Activated CD4-positive, alpha-beta T cell treated with anti-CD3 and anti-CD28 coated beads, Interleukin-2, amount 50 U/mL, for 24 hours (primary cell): Measurements from ENCODE around the gene ALPG.
"Not testable (repeated sequence)": the region's sequence is repeated elsewhere in the genome, so short reads cannot be mapped to it uniquely, and the experiment has no call there.

Source experiments
- DNase-seq, 2 donors: peaks; one replicate each; pipeline ENCODE4 v3.0.0-alpha.2; 2020; ENCODE audit warnings: low read depth in 1 of 2, low spot score in 1 of 2

The ALPG gene

DNA sequence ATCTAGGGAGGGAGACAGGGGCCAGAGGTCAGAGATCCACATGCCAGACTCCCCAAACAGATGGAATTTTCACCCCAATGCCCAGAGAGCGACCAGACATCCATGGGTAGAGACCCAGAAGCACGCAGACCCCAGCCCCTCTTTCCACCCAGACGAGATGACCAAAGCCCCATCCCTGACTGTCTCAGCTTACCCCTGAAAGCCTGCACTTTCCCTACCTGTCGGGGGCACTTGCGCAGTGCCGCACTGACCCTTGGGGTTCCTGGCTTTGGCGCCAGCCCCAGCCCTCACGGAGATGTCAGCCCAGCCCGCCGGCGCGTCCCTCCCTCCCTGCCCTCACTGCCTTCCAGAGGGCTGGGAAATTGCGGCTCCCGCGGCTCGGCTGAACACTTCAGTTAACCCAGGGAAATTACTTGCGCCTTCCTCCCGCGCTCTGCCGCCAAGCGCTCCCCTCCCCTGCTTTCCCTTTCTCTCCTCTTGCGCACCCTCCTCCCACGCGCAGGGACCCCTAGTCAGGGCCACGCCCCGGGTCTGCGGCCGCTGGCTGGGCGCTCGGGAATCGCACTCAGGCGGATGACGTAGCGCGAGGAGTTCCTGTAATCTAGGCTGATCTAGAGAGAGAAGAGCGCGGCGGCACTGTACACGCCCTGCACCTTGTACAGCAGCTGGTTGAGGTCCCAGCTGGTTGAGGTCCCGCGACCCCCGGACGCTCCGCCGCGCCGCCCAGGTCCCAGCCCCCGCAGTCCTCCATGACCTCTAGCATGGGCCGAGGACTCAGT, 12.0 kb downstream of the ALPG start:
- no peak for DNase-seq

DNA sequence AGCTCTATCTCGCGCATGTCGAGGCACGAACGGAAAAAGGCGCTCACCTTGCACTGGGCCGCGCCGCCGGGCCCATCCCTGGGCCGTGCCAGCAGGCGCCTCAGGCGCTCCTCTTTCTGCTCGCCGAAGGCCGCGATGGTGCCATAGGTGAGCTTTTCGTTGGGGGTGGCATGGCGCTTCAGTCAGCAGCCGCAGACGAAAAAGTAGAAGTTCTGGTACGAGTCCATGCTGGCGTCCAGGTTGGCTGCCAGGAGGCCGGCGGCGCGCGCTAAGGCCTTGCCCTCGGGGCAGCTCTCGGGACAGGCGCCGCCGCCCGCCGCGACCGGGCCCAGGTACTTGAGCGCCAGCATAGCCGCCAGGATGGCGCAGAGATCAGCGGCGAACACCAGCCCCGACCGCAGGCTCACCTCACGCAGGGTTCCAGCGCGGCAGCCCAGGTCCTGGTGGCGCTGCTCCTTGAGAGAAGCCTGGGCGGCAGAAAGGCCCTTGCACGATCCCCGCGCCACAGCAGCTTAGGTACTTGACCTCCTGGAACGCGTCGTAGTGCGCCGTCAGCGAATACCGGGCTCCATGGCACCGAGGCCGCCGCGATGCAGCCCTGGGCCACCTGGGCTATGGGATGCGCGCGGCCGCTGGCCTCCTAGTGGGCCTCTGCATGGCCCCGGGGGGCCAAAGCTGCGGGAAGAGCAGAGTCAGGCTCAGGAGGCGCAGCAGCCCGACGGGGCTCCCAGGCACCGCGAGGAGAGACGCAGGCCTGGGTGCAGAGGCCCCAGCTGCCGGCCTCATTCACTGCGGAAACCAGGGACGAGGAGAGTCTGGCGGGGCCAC, 12.8 kb downstream of the ALPG start:
- DNase-seq: no peak

DNA sequence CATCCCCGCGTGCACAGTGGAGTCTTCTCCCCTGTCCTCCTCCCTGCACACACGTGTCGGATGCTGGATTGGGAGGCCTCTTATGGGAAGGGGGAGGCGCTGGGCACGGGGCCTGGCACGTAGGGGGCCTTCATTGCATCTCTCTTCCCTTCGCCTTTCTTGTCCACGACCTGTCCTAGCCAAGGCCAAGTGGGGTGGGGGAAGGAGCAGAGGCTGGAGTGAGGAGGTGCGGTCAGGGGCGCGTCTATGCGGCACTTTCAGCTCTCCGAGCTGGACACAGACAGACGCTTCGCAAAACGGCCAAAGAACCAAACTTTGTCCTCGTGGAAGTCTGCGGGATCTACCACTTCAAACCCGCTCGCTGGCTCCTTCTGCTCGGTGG, 13.4 kb downstream of the ALPG start:
- DNase-seq: no peak

DNA sequence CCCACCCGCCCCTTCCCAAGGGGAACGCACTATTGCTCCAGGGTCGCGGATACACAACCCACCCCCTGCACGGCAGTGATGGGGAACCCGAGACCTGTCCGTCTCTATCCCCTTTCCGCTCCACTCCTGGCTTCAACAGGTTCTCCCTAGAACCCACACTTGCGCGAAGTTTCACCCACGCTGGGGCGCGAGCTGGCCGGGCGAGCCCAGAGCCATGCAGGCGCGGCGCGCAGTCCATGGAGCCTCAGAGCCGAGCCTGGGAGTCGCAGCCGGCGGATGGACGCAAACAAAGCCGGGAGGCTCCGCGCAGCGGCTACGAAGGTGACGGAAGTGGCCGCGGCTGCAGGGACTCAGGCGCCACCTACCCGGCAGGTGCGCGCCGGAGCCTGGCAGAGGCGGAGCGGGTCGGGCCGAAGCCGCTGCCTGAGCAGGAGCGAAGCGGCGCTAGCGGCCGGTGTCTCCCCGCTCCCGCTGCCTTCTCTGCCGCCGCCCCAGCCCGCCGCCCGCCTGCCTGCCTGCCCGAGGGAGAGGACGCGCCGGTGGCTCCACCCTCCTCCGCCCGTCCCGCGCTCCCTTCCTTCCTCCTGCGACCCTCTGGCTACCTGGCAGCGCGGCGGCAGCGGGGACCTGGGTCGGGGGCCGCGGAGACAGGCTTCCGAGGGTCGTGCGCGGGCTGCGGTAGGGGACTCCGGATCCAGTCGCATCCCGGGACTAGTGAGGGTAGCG, 14.0 kb downstream of the ALPG start:
- DNase-seq: no peak

DNA sequence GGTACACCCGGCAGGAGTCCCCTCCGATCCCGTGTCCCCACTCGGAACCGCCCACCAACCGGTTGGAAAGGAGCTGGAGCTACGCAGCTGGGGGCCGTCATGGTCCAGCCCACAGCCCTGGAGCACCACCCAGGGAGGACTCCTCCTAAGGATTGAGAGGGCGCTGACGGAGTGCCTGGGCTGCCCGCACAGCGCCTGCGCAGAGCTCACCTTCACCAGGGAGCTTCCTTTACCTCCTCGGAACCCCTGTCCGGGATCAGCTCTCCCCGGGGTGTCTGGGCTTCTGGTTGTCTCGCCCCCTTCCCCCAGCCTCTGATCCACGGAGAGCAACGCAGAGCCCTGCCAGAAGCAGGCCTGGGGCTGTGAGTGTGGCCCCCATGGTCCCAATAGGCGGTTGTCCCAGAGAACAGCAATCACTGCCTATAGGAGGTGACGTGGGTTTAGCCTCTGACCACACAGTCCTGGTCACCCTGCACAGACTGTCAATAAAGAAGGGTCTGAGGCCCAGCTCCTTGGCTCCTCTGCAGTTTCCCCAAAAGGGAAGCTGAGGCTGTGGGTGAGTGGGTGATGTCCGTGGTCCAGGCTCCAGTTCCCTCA, 14.6 kb downstream of the ALPG start:
- DNase-seq: no peak

DNA sequence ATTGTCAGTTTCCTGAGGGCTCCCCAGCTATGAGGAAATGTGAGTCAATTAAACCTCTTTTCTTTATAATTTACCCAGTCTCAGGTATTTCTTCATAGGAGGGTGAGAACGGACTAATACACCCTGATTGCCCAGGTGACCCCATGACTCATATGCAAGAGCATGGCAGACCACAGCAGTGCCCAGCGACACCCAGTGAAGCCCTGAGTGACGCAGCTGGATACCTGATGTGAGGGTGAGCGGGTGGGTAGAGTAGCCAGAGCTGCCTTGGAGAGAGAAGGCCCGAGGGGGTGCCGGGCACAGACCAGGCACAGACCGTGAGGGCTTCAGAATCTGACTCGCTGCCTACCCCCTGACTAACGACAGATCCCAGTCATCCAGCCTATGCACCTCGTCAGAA, 15.4 kb downstream of the ALPG start:
- DNase-seq: no peak

DNA sequence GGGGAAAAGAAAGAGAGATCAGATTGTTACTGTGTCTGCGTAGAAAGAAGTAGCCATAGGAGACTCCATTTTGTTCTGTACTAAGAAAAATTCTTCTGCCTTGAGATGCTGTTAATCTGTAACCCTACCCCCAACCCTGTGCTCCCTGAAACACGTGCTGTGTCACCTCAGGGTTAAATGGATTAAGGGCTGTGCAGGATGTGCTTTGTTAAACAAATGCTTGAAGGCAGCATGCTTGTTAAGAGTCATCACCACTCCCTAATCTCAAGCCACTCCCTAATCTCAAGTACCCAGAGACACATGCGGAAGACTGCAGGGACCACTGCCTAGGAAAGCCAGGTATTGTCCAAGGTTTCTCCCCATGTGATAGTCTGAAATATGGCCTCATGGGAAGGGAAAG, 16.4 kb downstream of the ALPG start:
- DNase-seq: not testable (repeated sequence)

DNA sequence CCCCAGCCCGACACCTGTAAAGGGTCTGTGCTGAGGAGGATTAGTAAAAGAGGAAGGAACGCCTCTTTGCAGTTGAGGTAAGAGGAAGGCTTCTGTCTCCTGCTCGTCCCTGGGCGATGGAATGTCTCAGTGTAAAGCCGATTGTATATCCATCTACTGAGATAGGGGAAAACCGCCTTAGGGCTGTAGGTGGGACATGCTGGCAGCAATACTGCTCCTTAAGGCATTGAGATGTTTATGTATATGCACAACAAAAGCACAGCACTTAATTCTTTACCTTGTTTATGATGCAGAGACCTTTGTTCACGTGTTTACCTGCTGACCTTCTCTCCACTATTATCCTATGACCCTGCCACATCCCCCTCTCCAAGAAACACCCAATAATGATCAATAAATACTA, 16.8 kb downstream of the ALPG start:
- DNase-seq: not testable (repeated sequence)

DNA sequence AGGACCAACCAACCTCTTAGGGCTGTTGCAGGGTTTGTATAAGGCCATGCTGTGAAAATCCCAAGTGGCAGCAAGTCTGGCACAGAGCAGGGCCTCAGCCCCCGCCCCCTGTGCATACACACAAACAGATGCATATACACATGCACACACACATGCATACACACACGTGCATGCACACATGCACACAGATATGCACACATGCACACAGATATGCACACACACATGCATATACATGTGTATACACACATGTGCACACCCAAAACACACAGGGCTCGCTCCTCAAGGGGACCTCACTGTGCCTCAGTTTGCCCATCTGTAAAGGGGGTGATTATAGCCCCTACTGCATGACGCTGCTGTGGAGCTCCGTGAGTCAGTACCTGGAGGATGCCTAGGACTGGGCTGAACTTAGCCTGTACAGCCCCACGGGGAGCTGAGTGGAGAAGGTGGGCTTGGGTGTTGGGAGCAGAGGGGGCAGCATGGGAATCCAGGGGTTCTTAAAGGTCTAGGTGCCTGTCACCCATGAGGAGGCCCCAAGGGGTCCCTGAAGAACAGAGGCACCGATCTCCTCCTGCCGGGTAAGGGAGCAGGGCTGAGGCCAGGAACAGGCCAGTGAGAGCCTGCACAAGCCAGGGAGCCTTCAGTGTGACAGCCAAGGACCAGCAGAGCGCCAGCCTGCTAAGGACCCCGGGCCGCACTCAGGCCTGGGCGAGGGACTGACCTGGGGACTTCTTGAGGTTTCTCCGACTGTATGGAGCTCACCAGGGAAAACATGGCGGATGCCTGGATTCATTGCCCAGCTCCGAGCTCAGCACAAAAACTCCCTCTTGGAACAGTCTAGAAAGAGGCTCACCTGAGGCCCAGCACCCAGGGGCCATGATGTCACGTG, 25.3 kb downstream of the ALPG start:
- DNase-seq: no peak

DNA sequence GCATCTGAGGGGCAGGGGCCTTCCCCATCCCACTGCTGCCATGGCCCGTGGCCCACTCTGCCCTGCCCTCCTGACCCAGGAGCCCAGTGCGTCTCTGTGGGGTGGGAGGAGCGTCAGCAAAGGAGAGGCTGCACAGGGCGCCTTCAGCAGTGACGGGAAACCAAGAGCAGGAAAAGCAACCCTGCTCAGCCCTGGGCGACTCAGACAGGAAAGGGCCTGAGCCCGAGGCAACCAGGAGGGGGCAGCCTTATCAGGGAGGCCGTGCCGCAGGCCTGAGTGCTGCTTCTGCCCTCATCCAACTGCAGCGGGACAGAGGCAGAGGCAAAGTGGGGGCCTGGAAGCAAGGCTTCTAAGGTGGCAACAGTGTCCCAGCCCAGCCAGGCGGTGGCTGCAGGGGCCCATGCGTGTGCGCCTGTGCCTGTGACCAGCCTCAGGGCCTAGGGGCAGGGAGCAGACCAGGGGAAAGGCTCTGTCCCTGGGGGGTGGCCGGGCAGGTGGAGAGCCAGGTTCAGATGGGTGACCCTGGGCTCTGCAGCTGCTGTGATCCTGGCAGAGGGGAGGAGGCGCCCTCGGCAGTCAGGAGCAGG, 26.0 kb downstream of the ALPG start:
- DNase-seq: no peak

DNA sequence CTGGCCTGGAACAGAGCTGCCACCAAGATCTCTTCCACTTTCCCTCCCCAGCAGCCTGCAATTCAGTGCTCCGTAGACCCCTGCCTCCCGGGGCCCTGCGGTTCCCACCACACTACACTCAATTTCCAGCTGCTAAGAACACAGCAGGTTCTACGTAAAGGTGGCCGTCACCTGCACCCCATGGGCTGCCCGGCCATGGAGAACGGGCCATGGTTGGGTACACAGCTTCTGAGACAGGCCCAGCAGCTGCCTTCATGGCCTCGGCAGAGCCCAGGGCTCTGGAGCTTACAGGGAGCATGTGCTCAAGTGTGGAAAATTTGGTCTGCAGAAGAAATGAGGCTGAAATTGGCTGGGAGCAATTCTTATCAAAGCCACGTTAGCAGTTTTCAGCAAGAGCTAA, 27.0 kb downstream of the ALPG start:
- DNase-seq: not testable (repeated sequence)

DNA sequence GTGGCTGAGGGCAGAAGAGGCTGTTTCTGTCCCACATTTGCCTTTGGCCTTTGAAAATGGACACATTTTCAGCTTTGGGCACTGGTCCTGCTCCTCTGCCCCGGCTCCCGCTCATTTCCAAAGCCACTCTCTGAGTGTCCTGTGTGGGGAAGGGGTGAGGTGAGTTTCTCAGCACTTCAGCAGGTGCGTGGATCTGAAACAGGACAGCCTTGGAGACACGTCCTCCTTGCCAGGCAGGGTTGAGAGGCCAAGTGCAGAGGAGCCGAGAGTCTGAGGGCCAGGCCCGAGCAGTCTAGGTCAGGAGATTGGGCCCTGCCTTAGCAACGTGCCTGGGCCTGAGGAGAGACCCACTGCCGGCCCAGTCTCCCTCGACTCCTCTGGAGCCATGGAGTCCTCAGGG, 27.4 kb downstream of the ALPG start:
- no peak for DNase-seq

DNA sequence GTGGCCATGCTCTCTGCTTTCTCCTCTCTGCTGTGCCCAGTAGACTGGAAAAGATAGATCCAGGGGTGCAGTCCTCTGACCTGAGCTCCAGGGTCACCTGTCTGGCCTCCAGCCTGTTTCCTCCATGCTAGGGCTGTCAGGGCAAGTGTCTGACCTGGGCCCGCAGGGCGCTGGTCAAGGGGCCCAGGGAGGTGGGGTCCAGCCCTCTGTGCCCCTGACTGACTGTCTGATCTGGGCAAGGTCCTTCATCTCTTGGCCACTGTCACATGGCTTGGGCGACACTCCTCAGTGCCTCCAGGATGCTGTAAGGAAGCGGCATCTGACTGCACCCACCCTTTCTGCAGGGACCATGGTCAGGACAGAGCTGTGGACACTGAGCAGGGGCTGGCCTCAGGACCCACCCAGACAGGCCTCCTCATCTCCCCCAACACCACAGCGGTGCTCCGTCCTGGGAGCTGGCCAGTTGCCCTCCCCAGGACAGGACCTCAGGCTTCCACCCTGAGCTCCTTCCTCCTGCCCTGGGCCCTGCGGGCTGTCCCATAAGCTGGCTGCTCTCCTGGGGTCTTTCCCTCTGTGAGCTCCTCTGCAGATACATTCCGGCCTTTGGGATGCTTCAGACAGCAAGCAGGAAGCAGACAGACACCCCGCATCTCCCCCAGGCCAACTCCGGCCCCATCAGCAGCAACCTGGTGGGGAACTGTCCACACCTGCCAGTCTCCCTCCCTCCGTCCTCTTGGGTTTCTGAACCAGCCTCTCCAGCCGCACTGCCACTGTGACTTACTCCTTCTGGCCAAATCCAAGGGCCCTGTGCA, 28.1 kb downstream of the ALPG start:
- no peak for DNase-seq

DNA sequence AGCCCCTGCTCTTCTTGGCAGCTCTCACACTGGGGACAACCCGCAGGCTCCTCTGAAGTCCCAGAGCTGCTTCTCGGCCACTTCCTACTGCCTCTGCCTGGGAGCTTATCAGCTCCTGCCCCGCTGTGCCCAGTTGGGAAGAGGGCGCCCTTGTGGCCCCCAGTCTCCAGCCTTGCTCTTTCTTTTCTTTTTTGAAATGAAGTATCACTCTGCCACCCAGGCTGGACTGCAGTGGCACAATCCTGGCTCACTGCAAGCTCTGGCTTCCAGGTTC, 28.7 kb downstream of the ALPG start:
- no peak for DNase-seq

DNA sequence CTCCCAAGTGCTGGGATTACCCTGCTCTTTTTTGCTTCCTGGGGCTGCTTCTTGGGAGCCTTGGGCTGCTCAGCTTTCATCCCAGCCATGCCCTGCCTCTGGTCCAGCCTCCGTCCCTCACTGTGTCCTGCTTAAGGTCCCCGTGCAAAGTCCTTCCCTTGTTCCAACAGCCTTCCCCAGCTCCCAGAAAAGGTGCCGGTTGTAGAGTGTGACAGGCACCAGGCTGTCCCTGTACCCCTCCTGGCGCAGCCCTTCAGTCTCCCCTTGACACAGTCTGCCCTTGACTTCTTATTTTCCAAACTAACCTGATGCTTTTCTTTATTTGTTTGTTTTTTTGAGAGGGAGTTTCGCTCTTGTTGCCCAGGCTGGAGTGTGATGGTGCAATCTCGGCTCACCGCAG, 29.2 kb downstream of the ALPG start:
- DNase-seq: no peak

DNA sequence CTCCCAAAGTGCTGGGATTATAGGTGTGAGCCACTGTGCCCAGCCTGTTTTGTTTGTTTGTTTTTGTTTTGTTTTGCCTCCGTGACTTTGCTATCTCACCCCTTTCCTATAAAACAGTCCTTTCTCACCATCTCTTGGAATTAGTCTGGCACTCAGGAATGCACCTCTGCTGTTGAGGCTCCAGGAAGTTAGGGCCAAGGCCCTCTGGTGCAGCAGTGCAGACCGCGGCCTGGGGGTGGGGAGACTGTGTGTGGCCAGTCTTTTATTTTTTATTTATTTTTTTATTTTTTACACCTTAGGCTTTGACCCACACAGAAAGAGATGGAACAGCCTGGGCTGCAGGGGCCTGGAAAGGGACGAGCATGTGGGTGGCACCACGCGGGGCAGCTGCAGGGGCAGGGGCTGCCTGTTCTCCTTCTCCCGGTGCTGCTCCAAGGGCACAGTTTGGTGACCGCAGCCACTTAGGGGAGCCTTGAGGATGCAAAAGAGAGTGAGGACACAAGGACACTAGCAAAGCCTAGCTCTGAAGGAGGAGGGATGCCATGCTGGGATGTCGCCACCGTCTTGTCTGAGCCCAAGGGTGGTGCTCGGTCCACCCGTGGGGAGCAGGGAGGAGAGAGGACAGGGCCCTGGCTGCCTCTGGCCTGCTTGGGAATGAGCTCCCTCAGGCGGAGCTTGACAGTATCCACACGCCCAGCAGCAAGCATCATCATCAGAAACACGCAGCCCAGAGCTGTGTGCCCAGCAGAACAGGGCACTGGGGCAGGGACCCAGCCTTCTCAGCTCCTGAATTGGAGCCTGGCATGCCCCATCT, 29.9 kb downstream of the ALPG start:
- DNase-seq: no peak

DNA sequence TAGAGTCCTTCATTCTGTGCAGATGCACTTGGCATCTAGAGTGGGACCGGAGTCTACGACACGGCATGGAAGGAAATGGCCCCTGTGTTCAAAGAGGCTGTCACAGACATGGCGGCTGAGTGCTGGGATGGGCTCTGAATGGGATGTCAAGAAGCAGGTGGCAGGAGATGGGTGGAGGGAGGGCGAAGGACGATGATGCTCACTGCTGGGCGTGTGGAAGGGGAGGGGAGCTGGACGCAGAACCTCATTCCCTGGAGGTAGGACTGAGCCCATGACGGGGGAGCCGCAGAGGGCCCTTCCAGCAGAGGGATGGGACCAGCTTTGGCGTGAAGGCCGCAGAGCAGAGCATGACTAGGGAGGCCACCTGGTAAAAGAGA, 30.5 kb downstream of the ALPG start:
- DNase-seq: no peak

DNA sequence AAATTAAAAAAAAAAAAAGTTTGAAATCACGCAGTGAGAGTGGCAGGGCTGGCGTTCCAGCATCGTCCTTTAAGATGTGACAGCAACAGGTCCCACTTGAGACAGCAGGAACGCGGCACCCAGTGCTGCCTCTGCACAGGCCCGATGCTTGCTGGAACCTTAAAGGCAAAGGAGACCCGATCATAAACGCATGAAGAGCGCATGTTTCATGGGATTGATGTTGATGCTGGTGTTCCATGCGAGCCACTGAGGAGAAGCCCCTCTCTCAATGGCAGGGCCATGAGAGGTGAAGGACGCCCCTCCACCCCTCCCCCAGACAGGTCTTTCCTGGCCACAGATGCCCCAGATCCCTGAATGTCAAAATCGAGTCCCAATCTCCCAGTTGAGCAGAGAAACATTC, 31.4 kb downstream of the ALPG start:
- no peak for DNase-seq
